Measurements from ENCODE around the gene FHOD3.

Gene FHOD3

DNA sequence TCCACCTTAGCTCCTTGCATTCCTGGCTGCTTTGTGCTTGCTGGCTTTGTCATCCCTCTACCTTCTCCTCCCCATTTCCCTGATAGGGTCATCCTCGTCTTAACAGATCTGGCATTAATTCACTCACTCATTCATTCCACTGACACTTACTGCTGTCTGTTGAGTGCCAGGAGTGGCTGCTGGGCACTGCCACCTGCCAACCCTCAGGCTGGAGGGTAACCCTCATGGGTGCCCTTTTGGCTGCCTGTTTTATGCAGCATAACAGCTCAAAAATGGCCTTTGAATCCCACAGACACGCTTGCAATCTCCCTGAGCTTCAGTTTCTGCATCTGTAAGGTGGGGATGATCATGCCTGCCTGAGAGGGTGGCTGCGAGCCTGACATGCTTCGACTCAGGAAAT lies 25.2 kb downstream of the FHOD3 start:
- no peak for DNase-seq (ENCODE audit: low spot score)

GRCh38 chr18:36323421-36323820 lies 25.9 kb downstream of the FHOD3 start:
- DNase-seq (ENCODE audit: low spot score), result no peak

DNA sequence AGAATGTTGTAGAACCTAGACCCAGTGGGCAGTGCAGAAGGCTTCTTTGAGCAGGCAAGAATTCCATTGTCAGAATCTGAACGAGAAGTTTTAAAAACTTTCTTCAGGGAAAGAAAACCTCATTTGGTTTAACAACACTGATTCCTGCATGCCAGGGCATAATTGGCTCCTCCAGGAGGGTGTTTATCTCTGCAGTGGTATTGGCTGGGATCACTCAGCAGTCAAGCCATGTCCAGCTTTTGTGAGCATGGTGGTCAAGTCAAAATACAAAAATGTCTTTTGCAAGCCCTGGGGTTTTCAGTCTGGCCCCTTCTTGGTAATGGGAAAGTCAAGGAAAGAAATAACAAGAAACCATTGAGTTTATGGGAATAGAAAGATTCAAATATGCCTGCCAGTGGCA lies 28.3 kb downstream of the FHOD3 start:
- no peak for DNase-seq (ENCODE audit: low spot score)

GRCh38 chr18:36326771-36327170 lies 29.3 kb downstream of the FHOD3 start:
- DNase-seq (ENCODE audit: low spot score), result no peak

DNA sequence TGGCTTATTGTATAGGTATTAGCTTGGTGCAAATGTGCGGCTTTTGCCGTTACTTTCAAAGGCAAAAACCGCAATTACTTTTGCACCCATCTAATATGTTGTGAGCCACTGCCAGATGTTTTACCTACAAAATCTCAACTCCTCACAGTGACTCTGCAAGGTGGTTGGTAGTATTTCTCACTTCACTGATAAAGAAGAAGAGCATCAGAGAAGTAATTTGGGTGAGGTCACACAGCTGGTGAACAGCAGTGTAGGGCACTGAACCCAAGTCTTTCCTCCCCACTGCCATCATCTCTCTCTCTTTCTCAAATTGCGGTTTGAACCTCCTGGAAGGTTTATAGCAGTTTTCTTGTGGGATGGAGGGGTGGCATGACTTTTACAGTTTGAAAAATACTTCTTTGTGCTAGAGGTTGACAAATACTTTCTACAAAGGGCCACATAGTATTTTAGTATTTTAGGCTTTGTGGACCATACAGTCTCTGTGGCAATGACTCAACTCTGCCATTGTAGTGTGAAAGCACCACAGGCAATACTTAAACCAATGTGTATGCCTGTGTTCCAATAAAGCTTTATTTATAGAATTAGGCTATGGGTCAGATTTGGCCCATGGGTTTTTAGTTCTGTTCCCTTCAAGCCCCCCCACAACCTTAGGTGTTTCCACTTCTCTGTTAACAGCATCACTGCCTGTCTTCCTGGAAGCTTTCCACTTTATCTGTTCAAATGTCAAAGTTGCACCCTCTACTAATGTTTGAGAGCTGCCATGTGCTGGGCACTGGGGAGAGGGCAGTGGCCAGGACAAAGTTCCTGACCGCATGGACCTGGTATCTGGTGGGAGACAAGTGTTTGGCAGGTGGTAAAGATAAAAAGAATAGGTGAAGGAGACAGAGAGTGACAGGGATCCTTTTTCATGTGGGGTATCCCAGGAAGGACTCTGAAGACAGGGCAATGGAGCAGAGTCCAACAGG lies 30.1 kb downstream of the FHOD3 start:
- DNase-seq (ENCODE audit: low spot score), result no peak

DNA sequence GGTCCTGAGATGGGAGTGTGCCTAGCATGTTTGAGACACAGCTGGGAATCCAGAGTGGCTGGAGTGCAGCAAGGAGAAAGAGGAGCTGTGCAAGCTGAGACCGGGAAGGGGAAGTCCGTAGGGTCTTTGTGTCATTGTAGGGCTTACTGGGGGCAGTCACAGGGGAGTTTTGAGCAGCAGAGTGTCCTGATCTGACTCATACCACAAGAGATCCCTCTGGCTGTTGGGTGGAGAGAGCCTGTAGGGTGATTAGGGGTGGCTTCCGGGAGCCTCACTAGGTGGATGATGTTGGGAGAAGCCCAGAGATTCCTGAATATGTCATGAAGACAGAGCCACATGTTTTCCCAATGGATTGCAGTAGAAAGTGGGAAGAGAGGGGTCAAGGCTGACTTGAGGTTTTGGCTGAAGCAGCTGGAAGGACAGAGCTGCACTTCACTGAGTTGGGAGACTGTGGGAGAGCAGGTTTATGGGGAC lies 30.9 kb downstream of the FHOD3 start:
- DNase-seq (ENCODE audit: low spot score), result no peak

DNA sequence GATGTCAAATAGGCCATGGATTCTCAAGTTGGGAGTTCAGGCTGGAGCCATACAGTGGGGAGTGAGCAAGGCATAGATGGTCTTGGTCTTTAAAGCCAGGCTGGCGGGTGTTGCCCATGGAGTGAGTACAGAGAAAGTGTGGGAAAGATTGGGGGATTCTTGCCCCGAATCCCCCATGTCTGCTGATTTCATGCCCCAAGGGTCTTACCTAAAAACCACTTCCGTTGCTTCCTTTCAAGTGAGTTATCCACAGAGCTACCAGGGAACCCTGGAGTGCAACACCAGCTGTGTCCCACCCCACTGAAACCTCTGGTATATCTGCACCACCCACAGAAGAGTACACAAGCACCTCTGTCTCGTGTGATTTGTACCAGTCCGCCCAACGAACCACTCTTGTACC lies 31.4 kb downstream of the FHOD3 start:
- no peak for DNase-seq (ENCODE audit: low spot score)

DNA sequence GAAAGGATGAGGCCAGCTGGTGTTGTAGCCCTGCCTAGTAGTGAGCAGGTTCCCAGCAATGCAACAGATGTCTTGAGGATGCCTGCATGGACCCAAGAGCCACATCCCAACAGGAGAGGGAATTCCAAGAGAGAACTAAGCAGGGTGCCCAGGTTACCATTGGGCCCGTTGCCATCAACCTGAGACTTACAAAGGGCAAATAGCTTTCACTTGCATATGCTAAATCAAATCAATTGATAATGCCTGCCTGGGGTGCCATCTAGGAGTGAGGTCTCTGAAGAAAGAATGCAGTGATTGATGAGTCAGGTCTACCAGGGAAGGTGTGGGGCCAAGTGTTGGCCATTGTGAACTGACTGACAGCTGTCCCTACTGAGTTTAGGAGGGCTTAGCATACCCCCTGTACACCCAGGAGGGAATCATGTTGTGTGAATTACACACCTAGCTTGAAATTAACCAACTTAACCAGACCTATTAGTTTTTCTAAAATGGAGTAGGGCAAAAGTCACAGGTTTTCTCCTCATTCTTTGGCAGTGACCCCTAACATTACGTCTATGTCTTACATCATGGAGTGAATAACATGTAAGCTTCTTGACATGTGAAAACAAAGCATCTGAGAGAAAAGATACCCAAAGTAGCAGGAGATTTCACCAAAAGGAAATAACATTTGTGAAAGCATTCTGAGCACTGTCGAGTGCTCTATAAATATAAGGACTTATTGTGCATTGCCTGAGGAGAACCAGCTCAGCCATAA lies 32.3 kb downstream of the FHOD3 start:
- DNase-seq (ENCODE audit: low spot score), result no peak

GRCh38 chr18:36330435-36331052 lies 33.0 kb downstream of the FHOD3 start:
- DNase-seq (ENCODE audit: low spot score), result no peak

DNA sequence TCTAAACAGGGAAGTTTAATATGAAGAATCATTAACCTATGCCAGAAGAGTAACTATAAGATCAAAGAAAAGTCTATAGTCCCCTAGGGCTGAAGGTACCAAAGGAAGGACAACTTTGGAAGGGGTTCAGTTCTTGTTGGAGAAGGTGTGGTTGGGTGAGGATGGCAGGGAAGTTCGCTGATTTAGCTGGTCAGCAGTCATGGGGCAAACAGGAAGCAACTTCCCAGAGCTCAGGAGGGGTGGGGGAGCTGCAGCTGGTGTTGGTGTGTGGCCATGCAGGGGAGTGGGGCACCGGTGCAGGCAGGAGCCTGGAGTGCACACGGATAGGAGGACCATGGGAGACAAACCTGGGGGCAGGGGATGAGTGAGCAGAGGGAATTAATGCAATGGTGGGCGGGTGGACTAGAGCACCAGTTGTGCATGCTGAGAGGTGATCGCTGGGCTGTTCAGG lies 34.0 kb downstream of the FHOD3 start:
- DNase-seq (ENCODE audit: low spot score), result peak; percentile 57

- peak; percentile 38 for DNase-seq (ENCODE audit: low spot score)
Measured at GRCh38 chr18:36333414-36333813, 35.9 kb downstream of the FHOD3 start.

GRCh38 chr18:36334798-36335197 lies 37.3 kb downstream of the FHOD3 start:
- no peak for DNase-seq (ENCODE audit: low spot score)

DNA sequence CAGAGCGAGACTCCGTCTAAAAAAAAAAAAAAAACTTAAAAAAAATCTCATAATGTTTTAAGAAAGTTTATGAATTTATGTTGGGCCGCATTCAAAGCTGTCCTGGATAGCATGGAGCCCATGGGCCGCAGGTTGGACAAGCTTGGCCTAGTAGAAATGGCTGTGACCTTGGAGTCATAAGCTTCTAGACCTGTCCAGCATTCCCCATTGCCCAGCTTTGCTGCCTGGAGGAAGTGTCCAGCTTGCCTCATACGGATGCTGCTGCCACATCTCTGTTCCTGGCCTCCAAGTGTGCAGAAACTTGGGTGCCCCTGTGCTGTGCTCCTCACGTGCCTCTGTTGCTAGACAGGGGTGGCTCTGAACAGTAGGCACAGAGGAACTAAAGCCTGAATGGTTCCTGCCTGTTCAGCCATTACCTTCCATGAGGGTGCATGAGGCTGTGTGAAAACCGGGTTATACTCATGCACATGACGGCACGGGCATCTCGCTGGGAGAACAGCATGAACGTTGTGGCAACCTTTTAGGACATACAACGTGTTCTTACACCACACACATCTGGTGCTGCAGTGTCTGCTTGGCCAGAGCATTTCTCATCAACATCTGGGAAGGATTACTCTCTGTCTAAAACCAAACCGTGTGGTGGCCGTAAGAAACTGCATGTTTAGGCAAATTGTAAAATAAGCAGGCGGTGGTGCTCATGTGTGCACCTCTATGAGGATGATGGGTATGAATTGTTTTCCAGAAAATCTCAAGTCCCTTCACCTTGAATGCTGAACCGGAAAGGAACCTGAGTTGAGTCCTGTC lies 38.2 kb downstream of the FHOD3 start:
- no peak for DNase-seq (ENCODE audit: low spot score)

DNA sequence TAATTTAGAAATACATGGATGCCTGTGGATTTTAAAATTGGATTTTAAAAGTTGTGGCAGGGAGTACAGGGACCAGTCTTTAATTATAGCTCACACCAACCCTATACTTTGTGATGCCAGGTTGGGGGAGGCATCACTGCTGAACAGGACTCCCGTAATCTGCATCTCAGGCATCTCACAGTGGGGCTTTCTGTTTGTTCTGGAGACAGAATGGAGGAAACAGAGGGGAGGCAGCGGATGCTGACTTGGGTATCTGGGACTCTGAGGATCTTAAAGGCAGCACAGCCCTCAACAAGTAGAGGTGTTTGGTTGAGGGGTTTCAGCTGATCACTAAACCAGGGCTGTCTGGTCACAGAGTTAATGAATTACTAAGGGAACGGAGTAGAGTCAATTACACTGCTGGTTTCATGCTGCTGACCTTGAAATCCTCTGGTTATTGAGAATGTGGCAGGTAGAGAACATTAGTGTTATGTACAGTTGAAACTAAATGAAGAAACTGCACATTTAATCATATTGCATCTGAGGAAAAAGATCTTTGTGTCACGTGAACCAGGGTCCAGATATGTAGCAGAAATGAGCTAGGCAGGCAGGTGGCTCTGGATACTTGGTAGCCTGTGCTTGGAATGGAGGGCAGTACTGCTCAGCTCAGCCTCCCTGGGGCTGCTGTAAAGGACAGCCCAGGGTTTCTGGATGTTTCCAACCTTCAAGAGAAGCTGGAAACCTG lies 40.3 kb downstream of the FHOD3 start:
- no peak for DNase-seq (ENCODE audit: low spot score)

GRCh38 chr18:36338403-36338933 lies 41.0 kb downstream of the FHOD3 start:
- no peak for DNase-seq (ENCODE audit: low spot score)

- no peak for DNase-seq (ENCODE audit: low spot score)
Measured at GRCh38 chr18:36340246-36340645, 42.7 kb downstream of the FHOD3 start.

GRCh38 chr18:36341944-36342343 lies 44.4 kb downstream of the FHOD3 start:
- no peak for DNase-seq (ENCODE audit: low spot score)

- DNase-seq (ENCODE audit: low spot score), result no peak
Measured at GRCh38 chr18:36348331-36348730, 50.8 kb downstream of the FHOD3 start.

GRCh38 chr18:36348971-36349417 lies 51.5 kb downstream of the FHOD3 start:
- DNase-seq (ENCODE audit: low spot score), result no peak

DNA sequence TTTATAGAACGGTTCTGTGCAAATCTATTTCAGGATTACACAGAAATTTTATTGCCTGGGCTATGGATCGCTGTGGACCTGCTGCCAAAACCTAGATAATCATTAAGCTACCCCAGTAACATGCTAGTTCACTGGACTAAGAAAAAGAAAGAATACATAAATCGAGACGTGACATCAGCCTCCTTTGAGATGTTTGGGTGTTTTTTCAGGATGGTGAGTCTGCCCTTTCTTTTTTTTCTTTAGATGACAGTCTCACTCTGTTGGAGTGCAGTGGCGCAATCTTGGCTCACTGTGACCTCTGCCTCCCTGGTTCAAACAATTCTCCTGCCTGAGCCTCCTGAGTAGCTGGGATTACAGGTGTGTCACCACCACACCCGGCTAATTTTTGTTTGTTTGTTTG lies 52.0 kb downstream of the FHOD3 start:
- DNase-seq (ENCODE audit: low spot score), result no peak

GRCh38 chr18:36350251-36350651 lies 52.7 kb downstream of the FHOD3 start:
- no peak for DNase-seq (ENCODE audit: low spot score)
